ENCODE measurements around the gene ANKMY1. TPM values are rescaled to one million over a fixed set of nuclear protein-coding genes. Genes with fewer than 3 reads are reported as not detected.

ANKMY1 gene
- total and polyA plus RNA-seq, 8 donors = 3.1 to 79.4 (median 9.7) TPM

DNA sequence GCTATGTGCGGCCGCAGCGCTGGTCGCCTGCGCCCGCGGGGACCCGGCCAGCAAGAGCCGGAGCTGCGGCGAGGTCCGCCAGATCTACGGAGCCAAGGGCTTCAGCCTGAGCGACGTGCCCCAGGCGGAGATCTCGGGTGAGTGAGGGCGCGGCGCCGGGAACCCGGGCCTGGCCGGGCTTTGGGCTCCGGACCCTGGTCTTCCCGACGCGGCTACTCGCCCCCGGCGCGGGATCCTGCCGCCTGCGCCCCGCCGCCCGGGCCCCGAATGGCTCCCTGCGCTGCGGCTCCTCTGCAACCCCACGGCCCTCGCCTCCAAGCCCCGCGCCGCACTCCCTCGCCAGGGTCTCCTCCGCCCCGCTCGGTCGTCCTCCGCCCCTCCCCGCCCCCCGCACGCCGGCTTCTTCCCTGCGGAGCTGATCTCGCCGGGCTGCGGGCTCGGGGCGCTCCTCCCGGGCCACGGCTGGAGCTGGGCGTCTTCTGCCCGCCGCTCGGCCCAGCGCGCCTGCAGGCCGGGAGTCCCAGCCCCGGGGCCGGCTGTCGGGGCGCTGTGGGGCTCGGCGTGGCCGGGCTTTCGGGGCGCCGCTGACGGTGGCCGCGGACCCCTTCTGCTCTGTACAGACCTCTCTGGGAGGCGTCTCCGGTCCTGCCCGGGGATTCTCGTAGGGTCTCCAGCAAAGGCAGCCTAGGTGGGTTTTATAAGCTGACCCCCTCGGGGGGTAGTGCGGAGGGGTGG is 121.7 kb downstream of the ANKMY1 start:
- Histone ChIP-seq H3K27me3 (peaks cover 0 to 57% (median 19%) of the 10 kb centered on the region in 3 donors), H3K4me1 (peaks cover 35 to 43% (median 38%) of the 10 kb centered on the region in 4 donors), H3K4me3 (peak overlapping the region; percentile 68 to 83 (median 72)), H3K27ac (peak overlapping the region; percentile 74 to 97 (median 89)), H3K9me3 (no peaks in the 10 kb centered on the region), H3K36me3 (no peaks in the 10 kb centered on the region)
- peak in 1 of 2 donors; percentile 59 for DNase-seq
- 0 to 2% (median 1%) methylated on average over 46 to 88 of the region's 88 CpGs for WGBS, 5 donors
- TF ChIP-seq CTCF (IDR thresholded peaks at IDR 0.05) (no peak), POLR2A (IDR thresholded peaks at IDR 0.05) (no peak), POLR2AphosphoS5 (IDR thresholded peaks at IDR 0.05) (no peak), EP300 (IDR thresholded peaks at IDR 0.05) (no peak)
- intact Hi-C loops (cut with DNase I; ENCODE audit: low total_unique reads) = loop anchor here (5.0 kb wide), 1 partner anchor 204 kb away; no protein-coding TSS in a partner anchor

GRCh38 chr2:240435457-240435947 is 122.3 kb downstream of the ANKMY1 start, which contains the start of gene GPC1:
Gene GPC1, plus strand, starts transcription at chr2:240435663. Its CDS starts 256 bp downstream, at chr2:240435919.
- intact Hi-C loops (cut with DNase I; ENCODE audit: low total_unique reads) = loop anchor here (5.0 kb wide), 1 partner anchor 203 kb away; no protein-coding TSS in a partner anchor
- H3K27ac ChIP-seq = peak within 1 kb of the TSS; percentile 83 to 97 (median 89)

GRCh38 chr2:240434728-240435456 is 122.9 kb downstream of the ANKMY1 start:
- H3K27ac ChIP-seq = peak overlapping the region; percentile 83 to 97 (median 89)
- 1 to 2% (median 2%) methylated on average over 45 to 69 of the region's 71 CpGs for WGBS, 5 donors
- no peak for TF ChIP-seq POLR2A (IDR thresholded peaks at IDR 0.05)
- no peak for TF ChIP-seq CTCF (IDR thresholded peaks at IDR 0.05)
- peak in 2 of 3 donors; percentile 35 to 51 for TF ChIP-seq POLR2AphosphoS5 (IDR thresholded peaks at IDR 0.05)
- no peak for TF ChIP-seq EP300 (IDR thresholded peaks at IDR 0.05)
- peak overlapping the region; percentile 68 to 83 (median 72) for H3K4me3 ChIP-seq
- intact Hi-C loops (cut with DNase I; ENCODE audit: low total_unique reads) = loop anchor here (5.0 kb wide), 1 partner anchor 203 kb away; no protein-coding TSS in a partner anchor
- peaks cover 35 to 43% (median 38%) of the 10 kb centered on the region in 4 donors for H3K4me1 ChIP-seq
- H3K27me3 ChIP-seq = peaks cover 0 to 57% (median 19%) of the 10 kb centered on the region in 3 donors
- no peaks in the 10 kb centered on the region for H3K36me3 ChIP-seq
- no peaks in the 10 kb centered on the region for H3K9me3 ChIP-seq
- peak; percentile 93 to 97 for DNase-seq

More at GRCh38 chr2:240435457-240435947, 122.3 kb downstream of the ANKMY1 start, which contains the start of gene GPC1:
- Histone ChIP-seq H3K4me1 (peaks cover 35 to 43% (median 38%) of the 10 kb centered on the region in 4 donors), H3K27me3 (peaks cover 0 to 57% (median 19%) of the 10 kb centered on the region in 3 donors), H3K36me3 (no peaks in the 10 kb centered on the region), H3K4me3 (peak within 1 kb of the TSS; percentile 68 to 83 (median 72)), H3K9me3 (no peaks in the 10 kb centered on the region)
- 0 to 3% (median 0%) methylated on average over 8 to 72 of the region's 77 CpGs for WGBS, 5 donors
- peak; percentile 74 to 93 for DNase-seq
- no peak for TF ChIP-seq POLR2A (IDR thresholded peaks at IDR 0.05)
- no peak for TF ChIP-seq POLR2AphosphoS5 (IDR thresholded peaks at IDR 0.05)
- TF ChIP-seq CTCF (IDR thresholded peaks at IDR 0.05) = no peak
- no peak for TF ChIP-seq EP300 (IDR thresholded peaks at IDR 0.05)

Data from stomach (tissue), 9 donors.